Type B pancreatic cell (in vitro differentiated cells): ENCODE measurements around the gene STRIP2. TPM values are rescaled to one million over a fixed set of nuclear protein-coding genes. Genes with fewer than 3 reads are reported as not detected.

Experiments
- DNase-seq: peaks from one replicate; pipeline ENCODE4 v3.0.0; 2021; ENCODE audit warnings: mixed read lengths; ENCODE audit not compliant: unreplicated experiment; ENCODE audit errors: extremely low spot score
- H3K27ac Mint-ChIP-seq: 2 replicates; pipeline ENCODE4 v1.8.0; 2021; ENCODE audit warnings: mild to moderate bottlenecking, mixed read lengths
- H3K27me3 Mint-ChIP-seq: 2 replicates; pipeline ENCODE4 v1.8.0; 2021; ENCODE audit warnings: mixed read lengths
- H3K36me3 Mint-ChIP-seq: 2 replicates; pipeline ENCODE4 v1.8.0; 2021; ENCODE audit warnings: mixed read lengths
- H3K4me1 Mint-ChIP-seq: one replicate; pipeline ENCODE4 v1.8.0; 2021; ENCODE audit warnings: mixed read lengths; ENCODE audit not compliant: unreplicated experiment
- H3K4me3 Mint-ChIP-seq: 2 replicates; pipeline ENCODE4 v1.8.0; 2021; ENCODE audit warnings: mild to moderate bottlenecking, mixed read lengths
- H3K9me3 Mint-ChIP-seq: 2 replicates; pipeline ENCODE4 v1.8.0; 2021; ENCODE audit warnings: mixed read lengths
- CTCF ChIP-seq: fragments of 200-600 bp; sonication (generic); conservative IDR thresholded peaks from 2 replicates; pipeline ENCODE4 v1.5.0; 2021; ENCODE audit warnings: antibody characterized with exemption, mild to moderate bottlenecking
- total RNA-seq: library from RNA; stranded (reverse); gene quantifications from 2 replicates; pipeline ENCODE4 v1.2.1, GENCODE V29; 2021; ENCODE audit warnings: low replicate concordance

STRIP2 gene
- total RNA-seq, 1 donor from 2014 or later: 8.7 TPM

GRCh38 chr7:129494041-129494440, 59.8 kb downstream of the STRIP2 start:
- H3K9me3 Mint-ChIP-seq: no peaks in the 10 kb centered on the region
- no peaks in the 10 kb centered on the region for H3K36me3 Mint-ChIP-seq
- no peaks in the 10 kb centered on the region for H3K4me1 Mint-ChIP-seq
- no peak for TF ChIP-seq CTCF
- H3K27me3 Mint-ChIP-seq: peaks cover 3% of the 10 kb centered on the region
- DNase-seq: peak; percentile 16
- H3K27ac Mint-ChIP-seq: no peak overlapping the region
- no peak overlapping the region for H3K4me3 Mint-ChIP-seq

GRCh38 chr7:129495987-129496386, 61.8 kb downstream of the STRIP2 start:
- Mint-ChIP-seq H3K36me3 (no peaks in the 10 kb centered on the region), H3K27ac (no peak overlapping the region), H3K4me3 (no peak overlapping the region), H3K4me1 (peaks cover under 1% of the 10 kb centered on the region), H3K27me3 (peaks cover 12% of the 10 kb centered on the region), H3K9me3 (no peaks in the 10 kb centered on the region)
- no peak for DNase-seq
- TF ChIP-seq CTCF: no peak

DNA sequence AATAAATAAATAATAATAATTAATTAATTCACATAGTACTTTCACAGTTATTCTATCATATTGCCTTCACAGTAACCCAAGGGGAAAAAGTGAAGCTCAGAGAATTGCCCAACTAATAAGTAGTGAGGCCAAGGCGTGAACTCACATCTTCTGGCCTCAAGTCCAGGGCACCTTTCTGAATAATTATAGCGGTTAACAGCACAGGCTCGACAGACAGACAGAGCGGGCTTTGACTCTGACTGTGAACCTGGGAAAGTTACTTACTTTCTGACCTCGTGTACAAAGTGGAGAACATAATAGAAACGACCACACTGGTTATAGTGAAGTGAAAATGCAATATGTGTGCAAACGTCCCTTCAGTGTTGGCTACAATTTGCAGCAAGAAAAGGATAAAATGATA, 62.4 kb downstream of the STRIP2 start:
- Mint-ChIP-seq H3K27me3 (peaks cover 18% of the 10 kb centered on the region), H3K27ac (no peak overlapping the region), H3K4me1 (peaks cover 4% of the 10 kb centered on the region), H3K4me3 (no peak overlapping the region), H3K9me3 (no peaks in the 10 kb centered on the region), H3K36me3 (no peaks in the 10 kb centered on the region)
- no peak for TF ChIP-seq CTCF
- peak; percentile 16 for DNase-seq

GRCh38 chr7:129497156-129497555, 62.9 kb downstream of the STRIP2 start:
- Mint-ChIP-seq H3K4me1 (peaks cover 4% of the 10 kb centered on the region), H3K36me3 (no peaks in the 10 kb centered on the region), H3K9me3 (no peaks in the 10 kb centered on the region), H3K4me3 (no peak overlapping the region), H3K27me3 (peaks cover 21% of the 10 kb centered on the region), H3K27ac (no peak overlapping the region)
- no peak for TF ChIP-seq CTCF
- peak; percentile 31 for DNase-seq

GRCh38 chr7:129498021-129498420, 63.8 kb downstream of the STRIP2 start:
- H3K4me1 Mint-ChIP-seq: peaks cover 5% of the 10 kb centered on the region
- H3K36me3 Mint-ChIP-seq: no peaks in the 10 kb centered on the region
- H3K4me3 Mint-ChIP-seq: no peak overlapping the region
- no peak for TF ChIP-seq CTCF
- H3K9me3 Mint-ChIP-seq: no peaks in the 10 kb centered on the region
- DNase-seq: peak; percentile 10
- H3K27me3 Mint-ChIP-seq: peaks cover 21% of the 10 kb centered on the region
- no peak overlapping the region for H3K27ac Mint-ChIP-seq

DNA sequence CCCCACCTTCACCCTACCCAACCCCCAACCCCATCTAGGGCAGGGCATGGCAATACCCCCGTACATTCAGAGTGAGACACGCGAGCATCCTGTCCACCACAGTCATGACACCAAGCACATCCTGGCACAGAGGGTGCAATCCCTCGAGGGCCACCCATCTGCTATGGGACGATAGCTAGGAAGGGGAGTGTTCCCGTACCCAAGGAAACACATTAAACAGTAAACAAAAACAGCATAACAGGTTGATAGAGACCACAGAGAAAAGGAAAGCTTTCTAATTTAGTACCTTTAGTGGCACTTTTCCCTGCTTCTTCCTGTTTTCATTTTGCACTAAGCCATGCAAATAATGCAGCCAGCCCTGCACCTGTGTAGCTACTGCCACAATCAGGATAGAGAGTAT, 65.8 kb downstream of the STRIP2 start:
- no peaks in the 10 kb centered on the region for H3K36me3 Mint-ChIP-seq
- no peaks in the 10 kb centered on the region for H3K9me3 Mint-ChIP-seq
- no peak for TF ChIP-seq CTCF
- peaks cover 10% of the 10 kb centered on the region for H3K4me1 Mint-ChIP-seq
- H3K4me3 Mint-ChIP-seq: no peak overlapping the region
- DNase-seq: peak; percentile 48
- no peak overlapping the region for H3K27ac Mint-ChIP-seq
- peaks cover 36% of the 10 kb centered on the region for H3K27me3 Mint-ChIP-seq
